Measurements from ENCODE around the gene CXXC1. TPM values are rescaled to one million over a fixed set of nuclear protein-coding genes. Genes with fewer than 3 reads are reported as not detected.

Gene CXXC1
- total RNA-seq (2012; rRNA removed), result 36.5 and 41.7 TPM in 2 replicates

- peaks cover 21% of the 10 kb centered on the region for H3K4me1 ChIP-seq (ENCODE audit: control insufficient read depth, insufficient read depth, low read length)
- peaks cover 14% of the 10 kb centered on the region for H3K27me3 ChIP-seq (ENCODE audit: control insufficient read depth, insufficient read depth, low read length)
- H3K9me3 ChIP-seq (replicated peaks; ENCODE audit: low read length), result no peaks in the 10 kb centered on the region
- peaks cover 23% of the 10 kb centered on the region for H3K36me3 ChIP-seq (ENCODE audit: insufficient read depth, low read length)
- H3K9ac ChIP-seq (ENCODE audit: low read depth, low read length), result peak within 1 kb of the TSS; percentile 85
- H3K4me3 ChIP-seq (ENCODE audit: low read length), result peak within 1 kb of the TSS; percentile 86
- H3K4me2 ChIP-seq (ENCODE audit: low read length), result peak within 1 kb of the TSS; percentile 97
These were observed at the start of gene CXXC1 for GRCh38 chr18:50287441-50288347. Gene CXXC1 (minus strand): TSS chr18:50287692. CDS start chr18:50287589, 103 bp downstream.

GRCh38 chr18:50334546-50335152 is 47.2 kb upstream of the CXXC1 start:
- Histone ChIP-seq H3K4me2 (ENCODE audit: low read length) (no peak overlapping the region), H3K27me3 (ENCODE audit: control insufficient read depth, insufficient read depth, low read length) (peaks cover 15% of the 10 kb centered on the region), H3K9ac (ENCODE audit: low read depth, low read length) (no peak overlapping the region), H3K4me3 (ENCODE audit: low read length) (no peak overlapping the region), H3K36me3 (ENCODE audit: insufficient read depth, low read length) (no peaks in the 10 kb centered on the region), H3K4me1 (ENCODE audit: control insufficient read depth, insufficient read depth, low read length) (no peaks in the 10 kb centered on the region), H3K9me3 (replicated peaks; ENCODE audit: low read length) (no peaks in the 10 kb centered on the region)

- Histone ChIP-seq H3K4me1 (ENCODE audit: control insufficient read depth, insufficient read depth, low read length) (no peaks in the 10 kb centered on the region), H3K36me3 (ENCODE audit: insufficient read depth, low read length) (no peaks in the 10 kb centered on the region), H3K27me3 (ENCODE audit: control insufficient read depth, insufficient read depth, low read length) (peaks cover 9% of the 10 kb centered on the region), H3K4me2 (ENCODE audit: low read length) (no peak overlapping the region), H3K9ac (ENCODE audit: low read depth, low read length) (no peak overlapping the region), H3K9me3 (replicated peaks; ENCODE audit: low read length) (no peaks in the 10 kb centered on the region), H3K4me3 (ENCODE audit: low read length) (no peak overlapping the region)
These were observed 44.2 kb upstream of the CXXC1 start for GRCh38 chr18:50331691-50332090.

GRCh38 chr18:50330176-50330575 is 42.7 kb upstream of the CXXC1 start:
- H3K4me3 ChIP-seq (ENCODE audit: low read length), result no peak overlapping the region
- peaks cover 8% of the 10 kb centered on the region for H3K27me3 ChIP-seq (ENCODE audit: control insufficient read depth, insufficient read depth, low read length)
- H3K9me3 ChIP-seq (replicated peaks; ENCODE audit: low read length), result no peaks in the 10 kb centered on the region
- no peak overlapping the region for H3K4me2 ChIP-seq (ENCODE audit: low read length)
- H3K36me3 ChIP-seq (ENCODE audit: insufficient read depth, low read length), result no peaks in the 10 kb centered on the region
- H3K9ac ChIP-seq (ENCODE audit: low read depth, low read length), result no peak overlapping the region
- no peaks in the 10 kb centered on the region for H3K4me1 ChIP-seq (ENCODE audit: control insufficient read depth, insufficient read depth, low read length)

- Histone ChIP-seq H3K36me3 (ENCODE audit: insufficient read depth, low read length) (no peaks in the 10 kb centered on the region), H3K9ac (ENCODE audit: low read depth, low read length) (no peak overlapping the region), H3K4me1 (ENCODE audit: control insufficient read depth, insufficient read depth, low read length) (no peaks in the 10 kb centered on the region), H3K9me3 (replicated peaks; ENCODE audit: low read length) (no peaks in the 10 kb centered on the region), H3K4me3 (ENCODE audit: low read length) (no peak overlapping the region), H3K27me3 (ENCODE audit: control insufficient read depth, insufficient read depth, low read length) (peaks cover 11% of the 10 kb centered on the region), H3K4me2 (ENCODE audit: low read length) (no peak overlapping the region)
These were observed 40.5 kb upstream of the CXXC1 start for GRCh38 chr18:50327983-50328382.

- Histone ChIP-seq H3K4me2 (ENCODE audit: low read length) (no peak overlapping the region), H3K4me1 (ENCODE audit: control insufficient read depth, insufficient read depth, low read length) (no peaks in the 10 kb centered on the region), H3K9me3 (replicated peaks; ENCODE audit: low read length) (no peaks in the 10 kb centered on the region), H3K4me3 (ENCODE audit: low read length) (no peak overlapping the region), H3K9ac (ENCODE audit: low read depth, low read length) (no peak overlapping the region), H3K27me3 (ENCODE audit: control insufficient read depth, insufficient read depth, low read length) (peaks cover 17% of the 10 kb centered on the region), H3K36me3 (ENCODE audit: insufficient read depth, low read length) (no peaks in the 10 kb centered on the region)
These were observed 33.2 kb upstream of the CXXC1 start for GRCh38 chr18:50320719-50321118.

- Histone ChIP-seq H3K4me2 (ENCODE audit: low read length) (no peak overlapping the region), H3K9me3 (replicated peaks; ENCODE audit: low read length) (no peaks in the 10 kb centered on the region), H3K9ac (ENCODE audit: low read depth, low read length) (no peak overlapping the region), H3K36me3 (ENCODE audit: insufficient read depth, low read length) (no peaks in the 10 kb centered on the region), H3K4me3 (ENCODE audit: low read length) (no peak overlapping the region), H3K27me3 (ENCODE audit: control insufficient read depth, insufficient read depth, low read length) (peaks cover 20% of the 10 kb centered on the region), H3K4me1 (ENCODE audit: control insufficient read depth, insufficient read depth, low read length) (no peaks in the 10 kb centered on the region)
These were observed 27.8 kb upstream of the CXXC1 start for GRCh38 chr18:50315100-50315871.

GRCh38 chr18:50313873-50314460 is 26.5 kb upstream of the CXXC1 start:
- Histone ChIP-seq H3K27me3 (ENCODE audit: control insufficient read depth, insufficient read depth, low read length) (peaks cover 20% of the 10 kb centered on the region), H3K36me3 (ENCODE audit: insufficient read depth, low read length) (no peaks in the 10 kb centered on the region), H3K9me3 (replicated peaks; ENCODE audit: low read length) (no peaks in the 10 kb centered on the region), H3K4me1 (ENCODE audit: control insufficient read depth, insufficient read depth, low read length) (no peaks in the 10 kb centered on the region), H3K4me3 (ENCODE audit: low read length) (no peak overlapping the region), H3K9ac (ENCODE audit: low read depth, low read length) (no peak overlapping the region), H3K4me2 (ENCODE audit: low read length) (no peak overlapping the region)

GRCh38 chr18:50313031-50313607 is 25.6 kb upstream of the CXXC1 start:
- Histone ChIP-seq H3K4me1 (ENCODE audit: control insufficient read depth, insufficient read depth, low read length) (peaks cover 4% of the 10 kb centered on the region), H3K27me3 (ENCODE audit: control insufficient read depth, insufficient read depth, low read length) (peaks cover 20% of the 10 kb centered on the region), H3K9me3 (replicated peaks; ENCODE audit: low read length) (no peaks in the 10 kb centered on the region), H3K36me3 (ENCODE audit: insufficient read depth, low read length) (no peaks in the 10 kb centered on the region), H3K9ac (ENCODE audit: low read depth, low read length) (no peak overlapping the region), H3K4me2 (ENCODE audit: low read length) (no peak overlapping the region), H3K4me3 (ENCODE audit: low read length) (no peak overlapping the region)

- Histone ChIP-seq H3K36me3 (ENCODE audit: insufficient read depth, low read length) (no peaks in the 10 kb centered on the region), H3K9ac (ENCODE audit: low read depth, low read length) (no peak overlapping the region), H3K9me3 (replicated peaks; ENCODE audit: low read length) (no peaks in the 10 kb centered on the region), H3K27me3 (ENCODE audit: control insufficient read depth, insufficient read depth, low read length) (peaks cover 20% of the 10 kb centered on the region), H3K4me1 (ENCODE audit: control insufficient read depth, insufficient read depth, low read length) (peaks cover 4% of the 10 kb centered on the region), H3K4me3 (ENCODE audit: low read length) (no peak overlapping the region), H3K4me2 (ENCODE audit: low read length) (no peak overlapping the region)
These were observed 25.0 kb upstream of the CXXC1 start for GRCh38 chr18:50312296-50313030.
